WTC11 (cell line): ENCODE data around the gene TTC28. TPM values are rescaled to one million over a fixed set of nuclear protein-coding genes. Genes with fewer than 3 reads are reported as not detected.

Experiments
- ATAC-seq: fragments of 200-7000 bp; cut with Tn5 transposase; 2 replicates; pipeline ENCODE4 v1.10.0; 2021; ENCODE audit warnings: mild to moderate bottlenecking, moderate library complexity
- CTCF ChIA-PET: fragments of 300-600 bp; sonication (Branson Sonifier 250); formaldehyde crosslinking; loops from one replicate; lab custom pipeline; 2021; ENCODE audit warnings: antibody characterized with exemption; lab: Charles Lee
- POLR2A ChIA-PET: fragments of 350-600 bp; sonication (Branson Sonifier 250); formaldehyde crosslinking; loops from one replicate; lab custom pipeline; 2021; ENCODE audit warnings: antibody characterized with exemption; lab: Charles Lee
- DNase-seq: peaks from one replicate; pipeline ENCODE4 v3.0.0; 2021; ENCODE audit warnings: low spot score
- H3K27ac Mint-ChIP-seq: 2 replicates; pipeline ENCODE4 v1.8.0; 2021; ENCODE audit warnings: mixed read lengths
- H3K27me3 Mint-ChIP-seq: 2 replicates; pipeline ENCODE4 v1.8.0; 2021; ENCODE audit warnings: low read depth, mild to moderate bottlenecking, moderate library complexity, mixed read lengths
- H3K36me3 Mint-ChIP-seq: 2 replicates; pipeline ENCODE4 v1.8.0; 2021; ENCODE audit warnings: mixed read lengths
- H3K4me1 Mint-ChIP-seq: 2 replicates; pipeline ENCODE4 v1.8.0; 2022; ENCODE audit warnings: mixed read lengths
- H3K4me3 Mint-ChIP-seq: 2 replicates; pipeline ENCODE4 v1.8.0; 2021; ENCODE audit warnings: mild to moderate bottlenecking, moderate library complexity, mixed read lengths
- H3K9me3 Mint-ChIP-seq: 2 replicates; pipeline ENCODE4 v1.8.0; 2021; ENCODE audit warnings: mixed read lengths
- EMX1 ChIP-seq: fragments of 250-450 bp; sonication (Bioruptor Pico); IDR thresholded peaks from 2 replicates; pipeline ENCODE4 v1.8.0; 2021; ENCODE audit warnings: mild to moderate bottlenecking
- ERG ChIP-seq: fragments of 250-450 bp; sonication (Bioruptor Pico); IDR thresholded peaks from 2 replicates; pipeline ENCODE4 v1.8.0; 2021; ENCODE audit warnings: mild to moderate bottlenecking
- FOXJ3 ChIP-seq: sonication (generic); formaldehyde crosslinking; IDR thresholded peaks from 2 replicates; pipeline ENCODE4 v1.9.0; 2021; ENCODE audit warnings: missing genetic modification reagents, mild to moderate bottlenecking, borderline replicate concordance
- GABPB1 ChIP-seq: sonication (generic); formaldehyde crosslinking; IDR thresholded peaks from 2 replicates; pipeline ENCODE4 v1.8.1; 2023; ENCODE audit warnings: mild to moderate bottlenecking, missing genetic modification reagents
- IRF2 ChIP-seq: sonication (generic); formaldehyde crosslinking; IDR thresholded peaks from 2 replicates; pipeline ENCODE4 v1.8.0; 2022; ENCODE audit warnings: low read depth, missing genetic modification reagents, borderline replicate concordance
- JAZF1 ChIP-seq: fragments of 250-450 bp; sonication (Bioruptor Pico); IDR thresholded peaks from 2 replicates; pipeline ENCODE4 v1.9.0; 2021; ENCODE audit warnings: moderate library complexity, mild to moderate bottlenecking, inconsistent platforms
- JUN ChIP-seq: sonication (generic); formaldehyde crosslinking; IDR thresholded peaks from 2 replicates; pipeline ENCODE4 v1.8.0; 2023; ENCODE audit warnings: mild to moderate bottlenecking, missing genetic modification reagents
- NFYB ChIP-seq: sonication (generic); formaldehyde crosslinking; conservative IDR thresholded peaks from 2 replicates; pipeline ENCODE4 v1.8.0; 2022; ENCODE audit warnings: low read depth, missing genetic modification reagents
- OVOL2 ChIP-seq: fragments of 250-450 bp; sonication (Bioruptor Pico); IDR thresholded peaks from 2 replicates; pipeline ENCODE4 v1.9.0; 2021; ENCODE audit warnings: mild to moderate bottlenecking, borderline replicate concordance
- ZNF416 ChIP-seq: fragments of 250-450 bp; sonication (Bioruptor Pico); IDR thresholded peaks from 2 replicates; pipeline ENCODE4 v1.9.0; 2021; ENCODE audit warnings: mild to moderate bottlenecking, inconsistent platforms
- total RNA-seq: library from RNA; stranded (reverse); gene quantifications from 3 replicates; pipeline ENCODE4 v1.2.3, GENCODE V29; 2021
- TF ChIP-seq, protein P1 (sequence below): sonication (generic); formaldehyde crosslinking; IDR thresholded peaks from 2 replicates; pipeline ENCODE4 v1.8.1; 2023; ENCODE audit warnings: mild to moderate bottlenecking, moderate library complexity, missing genetic modification reagents
- TF ChIP-seq, protein P2 (sequence below): sonication (generic); formaldehyde crosslinking; IDR thresholded peaks from 2 replicates; pipeline ENCODE4 v1.8.1; 2022; ENCODE audit warnings: low read depth, missing genetic modification reagents, borderline replicate concordance
- TF ChIP-seq, protein P3 (sequence below): sonication (generic); formaldehyde crosslinking; IDR thresholded peaks from 2 replicates; pipeline ENCODE4 v1.8.0; 2022; ENCODE audit warnings: mild to moderate bottlenecking, missing genetic modification reagents
- TF ChIP-seq, protein P4 (sequence below): sonication (generic); formaldehyde crosslinking; IDR thresholded peaks from 2 replicates; pipeline ENCODE4 v1.8.1; 2023; ENCODE audit warnings: mild to moderate bottlenecking, missing genetic modification reagents
- TF ChIP-seq, protein P5 (sequence below): sonication (generic); formaldehyde crosslinking; IDR thresholded peaks from 2 replicates; pipeline ENCODE4 v1.8.0; 2023; ENCODE audit warnings: mild to moderate bottlenecking, missing genetic modification reagents

TTC28 gene
- total RNA-seq, 1 experiment from 2014 or later: 13.0 TPM

DNA sequence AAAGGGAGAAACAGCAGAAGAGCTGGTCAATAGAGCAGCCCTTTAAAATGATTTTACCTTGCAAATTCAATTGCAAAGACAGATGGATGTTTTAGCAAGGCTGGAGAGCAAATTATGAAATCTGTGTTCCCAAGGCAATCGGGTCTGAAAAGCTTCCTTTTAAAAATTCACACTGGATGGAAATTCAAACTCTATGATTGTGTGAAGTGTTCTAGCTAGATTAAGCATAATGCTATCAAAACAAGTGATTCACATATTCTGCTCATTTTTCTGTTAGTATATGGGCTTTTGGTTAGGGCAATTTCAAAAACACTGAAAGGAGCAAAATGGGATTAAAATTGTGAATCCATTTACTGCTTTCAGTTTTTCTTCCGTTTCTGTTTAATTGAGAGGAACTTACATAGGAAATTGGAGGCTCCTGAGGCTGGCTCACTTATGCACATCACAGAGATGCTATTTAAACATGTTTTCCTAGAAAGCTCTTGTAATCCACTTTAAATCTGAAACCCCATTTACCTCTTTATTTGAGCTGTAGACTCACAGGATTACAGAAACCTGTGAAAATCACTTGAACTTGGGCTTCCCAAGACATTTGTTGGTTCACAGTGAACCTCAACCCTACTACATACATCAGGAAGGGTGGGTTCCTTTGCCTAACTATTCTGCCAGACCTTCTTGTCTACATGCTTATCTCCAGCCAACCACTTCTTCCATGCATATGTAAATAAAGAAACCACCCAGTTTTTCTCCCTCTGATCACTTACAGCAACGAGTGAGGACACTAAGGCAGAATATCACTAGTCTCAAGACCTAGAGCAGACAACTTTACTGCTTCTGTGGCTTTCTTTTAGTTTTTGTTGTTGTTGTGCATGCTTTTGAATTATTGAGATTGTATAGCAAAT is 558.7 kb downstream of the TTC28 start (continued):
- TF ChIP-seq, protein P1, sequence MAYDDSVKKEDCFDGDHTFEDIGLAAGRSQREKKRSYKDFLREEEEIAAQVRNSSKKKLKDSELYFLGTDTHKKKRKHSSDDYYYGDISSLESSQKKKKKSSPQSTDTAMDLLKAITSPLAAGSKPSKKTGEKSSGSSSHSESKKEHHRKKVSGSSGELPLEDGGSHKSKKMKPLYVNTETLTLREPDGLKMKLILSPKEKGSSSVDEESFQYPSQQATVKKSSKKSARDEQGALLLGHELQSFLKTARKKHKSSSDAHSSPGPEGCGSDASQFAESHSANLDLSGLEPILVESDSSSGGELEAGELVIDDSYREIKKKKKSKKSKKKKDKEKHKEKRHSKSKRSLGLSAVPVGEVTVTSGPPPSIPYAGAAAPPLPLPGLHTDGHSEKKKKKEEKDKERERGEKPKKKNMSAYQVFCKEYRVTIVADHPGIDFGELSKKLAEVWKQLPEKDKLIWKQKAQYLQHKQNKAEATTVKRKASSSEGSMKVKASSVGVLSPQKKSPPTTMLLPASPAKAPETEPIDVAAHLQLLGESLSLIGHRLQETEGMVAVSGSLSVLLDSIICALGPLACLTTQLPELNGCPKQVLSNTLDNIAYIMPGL: no peak
- TF ChIP-seq, protein P2, sequence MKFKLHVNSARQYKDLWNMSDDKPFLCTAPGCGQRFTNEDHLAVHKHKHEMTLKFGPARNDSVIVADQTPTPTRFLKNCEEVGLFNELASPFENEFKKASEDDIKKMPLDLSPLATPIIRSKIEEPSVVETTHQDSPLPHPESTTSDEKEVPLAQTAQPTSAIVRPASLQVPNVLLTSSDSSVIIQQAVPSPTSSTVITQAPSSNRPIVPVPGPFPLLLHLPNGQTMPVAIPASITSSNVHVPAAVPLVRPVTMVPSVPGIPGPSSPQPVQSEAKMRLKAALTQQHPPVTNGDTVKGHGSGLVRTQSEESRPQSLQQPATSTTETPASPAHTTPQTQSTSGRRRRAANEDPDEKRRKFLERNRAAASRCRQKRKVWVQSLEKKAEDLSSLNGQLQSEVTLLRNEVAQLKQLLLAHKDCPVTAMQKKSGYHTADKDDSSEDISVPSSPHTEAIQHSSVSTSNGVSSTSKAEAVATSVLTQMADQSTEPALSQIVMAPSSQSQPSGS: no peak
- TF ChIP-seq, protein P3, sequence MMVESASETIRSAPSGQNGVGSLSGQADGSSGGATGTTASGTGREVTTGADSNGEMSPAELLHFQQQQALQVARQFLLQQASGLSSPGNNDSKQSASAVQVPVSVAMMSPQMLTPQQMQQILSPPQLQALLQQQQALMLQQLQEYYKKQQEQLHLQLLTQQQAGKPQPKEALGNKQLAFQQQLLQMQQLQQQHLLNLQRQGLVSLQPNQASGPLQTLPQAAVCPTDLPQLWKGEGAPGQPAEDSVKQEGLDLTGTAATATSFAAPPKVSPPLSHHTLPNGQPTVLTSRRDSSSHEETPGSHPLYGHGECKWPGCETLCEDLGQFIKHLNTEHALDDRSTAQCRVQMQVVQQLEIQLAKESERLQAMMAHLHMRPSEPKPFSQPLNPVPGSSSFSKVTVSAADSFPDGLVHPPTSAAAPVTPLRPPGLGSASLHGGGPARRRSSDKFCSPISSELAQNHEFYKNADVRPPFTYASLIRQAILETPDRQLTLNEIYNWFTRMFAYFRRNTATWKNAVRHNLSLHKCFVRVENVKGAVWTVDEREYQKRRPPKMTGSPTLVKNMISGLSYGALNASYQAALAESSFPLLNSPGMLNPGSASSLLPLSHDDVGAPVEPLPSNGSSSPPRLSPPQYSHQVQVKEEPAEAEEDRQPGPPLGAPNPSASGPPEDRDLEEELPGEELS (CRISPR knock-in tag): no peak
- TF ChIP-seq NFYB (CRISPR knock-in tag): no peak
- no peak for TF ChIP-seq OVOL2 (CRISPR knock-in tag)
- TF ChIP-seq, protein P4, sequence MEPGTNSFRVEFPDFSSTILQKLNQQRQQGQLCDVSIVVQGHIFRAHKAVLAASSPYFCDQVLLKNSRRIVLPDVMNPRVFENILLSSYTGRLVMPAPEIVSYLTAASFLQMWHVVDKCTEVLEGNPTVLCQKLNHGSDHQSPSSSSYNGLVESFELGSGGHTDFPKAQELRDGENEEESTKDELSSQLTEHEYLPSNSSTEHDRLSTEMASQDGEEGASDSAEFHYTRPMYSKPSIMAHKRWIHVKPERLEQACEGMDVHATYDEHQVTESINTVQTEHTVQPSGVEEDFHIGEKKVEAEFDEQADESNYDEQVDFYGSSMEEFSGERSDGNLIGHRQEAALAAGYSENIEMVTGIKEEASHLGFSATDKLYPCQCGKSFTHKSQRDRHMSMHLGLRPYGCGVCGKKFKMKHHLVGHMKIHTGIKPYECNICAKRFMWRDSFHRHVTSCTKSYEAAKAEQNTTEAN (CRISPR knock-in tag): no peak
- TF ChIP-seq JAZF1 (CRISPR knock-in tag): no peak
- no peak for TF ChIP-seq ERG (CRISPR knock-in tag)
- TF ChIP-seq GABPB1 (CRISPR knock-in tag): no peak
- TF ChIP-seq EMX1 (CRISPR knock-in tag): no peak

DNA sequence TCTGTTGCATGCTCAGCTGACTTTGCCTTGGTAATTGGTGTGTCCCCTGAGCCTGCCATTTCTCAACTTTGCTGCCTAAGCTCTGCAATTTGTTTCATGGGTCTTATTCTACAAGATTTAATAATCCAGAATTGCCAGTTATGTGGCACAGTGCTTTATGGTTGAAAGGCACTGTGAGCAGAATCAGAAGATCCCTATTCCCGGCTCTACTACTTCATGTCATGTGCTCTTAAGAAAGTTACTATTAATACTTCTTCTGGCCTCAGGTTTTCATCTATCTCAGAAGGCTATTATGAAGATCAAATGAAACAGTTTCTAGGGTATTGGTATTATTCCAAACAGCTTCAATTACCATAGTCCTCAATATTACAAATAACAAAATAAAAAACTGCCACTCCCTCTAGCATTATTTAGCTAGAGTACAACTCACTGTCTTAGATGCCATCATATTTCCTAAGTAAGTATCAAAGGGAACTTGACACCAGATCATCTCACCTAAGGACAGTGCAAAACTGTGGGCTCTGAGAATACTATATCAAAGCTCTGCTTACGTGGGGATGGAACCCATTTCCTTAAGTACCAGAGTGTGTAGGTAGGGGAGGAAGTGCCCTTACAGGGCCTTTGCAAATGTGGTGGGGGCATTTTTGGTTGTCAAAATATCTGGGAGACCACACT is 560.5 kb downstream of the TTC28 start:
- Mint-ChIP-seq H3K27ac (no peak overlapping the region), H3K9me3 (no peaks in the 10 kb centered on the region), H3K27me3 (peaks cover 3% of the 10 kb centered on the region; the same call in 1 of the 2 replicates), H3K4me3 (no peak overlapping the region), H3K36me3 (no peaks in the 10 kb centered on the region), H3K4me1 (peaks cover 11% of the 10 kb centered on the region)
- TF ChIP-seq, protein P5, sequence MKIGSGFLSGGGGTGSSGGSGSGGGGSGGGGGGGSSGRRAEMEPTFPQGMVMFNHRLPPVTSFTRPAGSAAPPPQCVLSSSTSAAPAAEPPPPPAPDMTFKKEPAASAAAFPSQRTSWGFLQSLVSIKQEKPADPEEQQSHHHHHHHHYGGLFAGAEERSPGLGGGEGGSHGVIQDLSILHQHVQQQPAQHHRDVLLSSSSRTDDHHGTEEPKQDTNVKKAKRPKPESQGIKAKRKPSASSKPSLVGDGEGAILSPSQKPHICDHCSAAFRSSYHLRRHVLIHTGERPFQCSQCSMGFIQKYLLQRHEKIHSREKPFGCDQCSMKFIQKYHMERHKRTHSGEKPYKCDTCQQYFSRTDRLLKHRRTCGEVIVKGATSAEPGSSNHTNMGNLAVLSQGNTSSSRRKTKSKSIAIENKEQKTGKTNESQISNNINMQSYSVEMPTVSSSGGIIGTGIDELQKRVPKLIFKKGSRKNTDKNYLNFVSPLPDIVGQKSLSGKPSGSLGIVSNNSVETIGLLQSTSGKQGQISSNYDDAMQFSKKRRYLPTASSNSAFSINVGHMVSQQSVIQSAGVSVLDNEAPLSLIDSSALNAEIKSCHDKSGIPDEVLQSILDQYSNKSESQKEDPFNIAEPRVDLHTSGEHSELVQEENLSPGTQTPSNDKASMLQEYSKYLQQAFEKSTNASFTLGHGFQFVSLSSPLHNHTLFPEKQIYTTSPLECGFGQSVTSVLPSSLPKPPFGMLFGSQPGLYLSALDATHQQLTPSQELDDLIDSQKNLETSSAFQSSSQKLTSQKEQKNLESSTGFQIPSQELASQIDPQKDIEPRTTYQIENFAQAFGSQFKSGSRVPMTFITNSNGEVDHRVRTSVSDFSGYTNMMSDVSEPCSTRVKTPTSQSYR (CRISPR knock-in tag): no peak
- TF ChIP-seq ZNF416 (CRISPR knock-in tag) (no peak), JUN (CRISPR knock-in tag) (no peak), FOXJ3 (CRISPR knock-in tag) (no peak), JAZF1 (CRISPR knock-in tag) (no peak), IRF2 (CRISPR knock-in tag) (no peak)
- ChIA-PET CTCF (no interaction called here), POLR2A (no interaction called here)
- DNase-seq (no peak), ATAC-seq (no peak)
